Measurements from ENCODE around the gene TYW1B.
"Not testable (repeated sequence)": the region's sequence is repeated elsewhere in the genome, so short reads cannot be mapped to it uniquely, and the experiment has no call there.

DNA sequence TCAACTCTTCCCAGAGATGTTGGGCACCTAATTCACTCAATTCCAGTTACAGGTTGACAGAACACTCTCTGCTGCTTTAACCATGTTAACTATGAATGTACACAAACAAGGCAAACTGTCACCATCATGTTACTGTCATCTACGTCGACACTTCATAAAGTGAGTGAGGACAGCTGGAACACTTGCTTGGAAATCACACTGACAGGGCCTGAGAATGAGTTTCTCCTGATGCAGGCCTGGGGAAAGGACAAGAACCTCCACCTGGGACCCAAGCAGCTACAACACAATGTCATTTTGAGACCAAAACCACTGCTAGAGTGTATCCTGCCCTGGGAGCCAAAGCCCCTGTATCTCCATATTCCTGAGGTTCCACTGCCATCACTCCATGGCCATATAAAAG is 98.9 kb downstream of the TYW1B start:
- not testable (repeated sequence) for TF ChIP-seq CTCF, EZH2phosphoT487, EZH2 (IDR thresholded peaks at IDR 0.05)
